HEK293 (cell line): ENCODE results near the gene ZNF428.
A peak's percentile ranks its signal among the peaks of the same experiment; 100 is the strongest.

Source experiments
- BCL6B ChIP-seq: fragments of 450-650 bp; formaldehyde crosslinking; IDR thresholded peaks from 2 replicates; pipeline ENCODE4 v1.5.1; 2017; ENCODE audit warnings: missing biosample characterization, missing genetic modification characterization
- CTCF ChIP-seq: fragments of 450-650 bp; formaldehyde crosslinking; IDR thresholded peaks from 2 replicates; pipeline ENCODE4 v1.5.1; 2016; ENCODE audit warnings: missing biosample characterization, missing genetic modification characterization
- EGR2 ChIP-seq: fragments of 450-650 bp; formaldehyde crosslinking; IDR thresholded peaks from 2 replicates; pipeline ENCODE4 v1.5.1; 2016; ENCODE audit warnings: low read depth, missing biosample characterization, missing genetic modification characterization
- KLF1 ChIP-seq: fragments of 450-650 bp; formaldehyde crosslinking; IDR thresholded peaks from 2 replicates; pipeline ENCODE4 v1.5.1; 2016; ENCODE audit warnings: missing biosample characterization, missing genetic modification characterization
- PATZ1 ChIP-seq: fragments of 450-650 bp; formaldehyde crosslinking; IDR thresholded peaks from 2 replicates; pipeline ENCODE4 v1.5.1; 2016; ENCODE audit warnings: missing biosample characterization, missing genetic modification characterization
- TCF7L2 ChIP-seq: IDR thresholded peaks from 2 replicates; pipeline ENCODE4 v1.6.1; 2011; ENCODE audit warnings: low read depth, mild to moderate bottlenecking, inconsistent platforms, low read length, moderate library complexity, borderline replicate concordance
- ZBTB1 ChIP-seq: fragments of 450-650 bp; formaldehyde crosslinking; IDR thresholded peaks from 2 replicates; pipeline ENCODE4 v1.5.1; 2016; ENCODE audit warnings: missing biosample characterization, missing genetic modification characterization
- ZBTB10 ChIP-seq: fragments of 450-650 bp; formaldehyde crosslinking; IDR thresholded peaks from 2 replicates; pipeline ENCODE4 v1.5.1; 2016; ENCODE audit warnings: missing biosample characterization, missing genetic modification characterization
- ZBTB11 ChIP-seq: fragments of 450-650 bp; formaldehyde crosslinking; conservative IDR thresholded peaks from 2 replicates; pipeline ENCODE4 v1.5.1; 2016; ENCODE audit warnings: low read depth, missing biosample characterization, missing genetic modification characterization
- ZBTB17 ChIP-seq: fragments of 450-650 bp; formaldehyde crosslinking; IDR thresholded peaks from 2 replicates; pipeline ENCODE4 v1.5.1; 2016; ENCODE audit warnings: missing biosample characterization, missing genetic modification characterization
- ZBTB44 ChIP-seq: fragments of 450-650 bp; IDR thresholded peaks from 2 replicates; pipeline ENCODE4 v1.5.1; 2018; ENCODE audit warnings: missing biosample characterization, mild to moderate bottlenecking, missing genetic modification characterization
- ZNF37A ChIP-seq: fragments of 450-650 bp; IDR thresholded peaks from 2 replicates; pipeline ENCODE4 v1.5.1; 2018; ENCODE audit warnings: missing biosample characterization, missing genetic modification characterization
- ZNF48 ChIP-seq: fragments of 450-650 bp; formaldehyde crosslinking; IDR thresholded peaks from 2 replicates; pipeline ENCODE4 v1.5.1; 2016; ENCODE audit warnings: missing biosample characterization, missing genetic modification characterization
- ZNF600 ChIP-seq: fragments of 450-650 bp; formaldehyde crosslinking; IDR thresholded peaks from 2 replicates; pipeline ENCODE4 v1.5.1; 2016; ENCODE audit warnings: missing biosample characterization, missing genetic modification characterization
- ZNF704 ChIP-seq: fragments of 450-650 bp; formaldehyde crosslinking; IDR thresholded peaks from 2 replicates; pipeline ENCODE4 v1.5.1; 2016; ENCODE audit warnings: missing biosample characterization, missing genetic modification characterization
- ZNF791 ChIP-seq: fragments of 450-650 bp; formaldehyde crosslinking; IDR thresholded peaks from 2 replicates; pipeline ENCODE4 v1.5.1; 2016; ENCODE audit warnings: missing biosample characterization, missing genetic modification characterization

ZNF428 gene

GRCh38 chr19:43560687-43561086, 58.7 kb downstream of the ZNF428 start (continued):
- TF ChIP-seq BCL6B (no peak), ZBTB10 (tag by site-specific recombination) (no peak), ZNF704 (tag by site-specific recombination) (no peak), ZBTB11 (tag by site-specific recombination) (no peak), ZBTB1 (no peak), CTCF (peak; percentile 85), ZNF48 (tag by site-specific recombination) (no peak), ZBTB17 (tag by site-specific recombination) (no peak), TCF7L2 (no peak), EGR2 (tag by site-specific recombination) (peak; percentile 66), ZNF600 (tag by site-specific recombination) (peak; percentile 66; the same call in 1 of the 2 replicates), PATZ1 (peak; percentile 60), ZNF37A (tag by site-specific recombination) (no peak), KLF1 (no peak), ZNF791 (no peak), ZBTB44 (tag by site-specific recombination) (no peak)
- TF ChIP-seq, all 188 proteins: peak for 9
